GM23248 (cell line): ENCODE data around the gene SCIMP. TPM values are rescaled to one million over a fixed set of nuclear protein-coding genes. Genes with fewer than 3 reads are reported as not detected.

Experiments used
- DNase-seq: peaks from one replicate; pipeline ENCODE4 v3.0.0-alpha.2; 2015
- H2AFZ ChIP-seq: fragments of 200-600 bp; sonication (generic); 2 replicates; pipeline ENCODE4 v1.6.1; 2016; ENCODE audit warnings: antibody characterized with exemption
- H3F3A ChIP-seq: fragments of 200-600 bp; sonication (generic); 2 replicates; pipeline ENCODE4 v1.6.1; 2016; ENCODE audit warnings: mild to moderate bottlenecking, antibody characterized with exemption, mixed run types; ENCODE audit not compliant: insufficient read depth
- H3K27ac ChIP-seq: fragments of 200-600 bp; sonication (generic); 2 replicates; pipeline ENCODE4 v1.5.1; 2016; ENCODE audit warnings: mild to moderate bottlenecking
- H3K27me3 ChIP-seq: fragments of 200-600 bp; sonication (generic); replicated peaks from 2 replicates; pipeline ENCODE4 v1.6.1; 2016; ENCODE audit warnings: mild to moderate bottlenecking; ENCODE audit not compliant: insufficient read depth
- H3K36me3 ChIP-seq: fragments of 200-600 bp; sonication (generic); 2 replicates; pipeline ENCODE4 v1.6.1; 2016; ENCODE audit warnings: low read depth, mild to moderate bottlenecking
- H3K4me1 ChIP-seq: fragments of 200-600 bp; sonication (generic); 2 replicates; pipeline ENCODE4 v1.6.1; 2016; ENCODE audit warnings: mild to moderate bottlenecking; ENCODE audit not compliant: insufficient read depth
- H3K4me2 ChIP-seq: fragments of 200-600 bp; sonication (generic); one replicate; pipeline ENCODE4 v1.6.1; 2016; ENCODE audit warnings: mild to moderate bottlenecking; ENCODE audit not compliant: unreplicated experiment
- H3K4me3 ChIP-seq: fragments of 200-600 bp; sonication (generic); 2 replicates; pipeline ENCODE4 v1.5.1; 2016; ENCODE audit warnings: mild to moderate bottlenecking
- H3K79me2 ChIP-seq: fragments of 200-600 bp; sonication (generic); 2 replicates; pipeline ENCODE4 v1.6.1; 2016; ENCODE audit warnings: mild to moderate bottlenecking; ENCODE audit not compliant: insufficient read depth
- H3K9ac ChIP-seq: fragments of 200-600 bp; sonication (generic); 2 replicates; pipeline ENCODE4 v1.6.1; 2016; ENCODE audit warnings: mild to moderate bottlenecking
- H3K9me2 ChIP-seq: fragments of 200-600 bp; sonication (generic); 2 replicates; pipeline ENCODE4 v1.6.1; 2016; ENCODE audit warnings: mixed run types, mild to moderate bottlenecking, moderate library complexity; ENCODE audit not compliant: insufficient read depth
- H3K9me3 ChIP-seq: fragments of 200-600 bp; sonication (generic); one replicate; pipeline ENCODE4 v1.6.1; 2017; ENCODE audit warnings: low read depth
- H4K20me1 ChIP-seq: fragments of 200-600 bp; sonication (generic); 2 replicates; pipeline ENCODE4 v1.6.0; 2016; ENCODE audit not compliant: insufficient read depth
- EZH2 ChIP-seq: fragments of 200-600 bp; sonication (generic); IDR thresholded peaks from 2 replicates; pipeline ENCODE4 v1.6.1; 2018; ENCODE audit warnings: antibody characterized with exemption, mild to moderate bottlenecking; ENCODE audit not compliant: insufficient read depth, poor library complexity, severe bottlenecking
- EZH2phosphoT487 ChIP-seq: fragments of 200-600 bp; sonication (generic); IDR thresholded peaks from 2 replicates; pipeline ENCODE4 v1.6.1; 2018; ENCODE audit warnings: antibody characterized with exemption, moderate library complexity, mild to moderate bottlenecking, low read depth; ENCODE audit not compliant: insufficient read depth
- WGBS, 2 experiments: methylation state at CpG; one replicate each; pipeline ENCODE4 v1.1.6; 2015 to 2017; ENCODE audit warnings: low lambda C conversion rate in 2 of 2, low coverage in 1 of 2; ENCODE audit errors: missing lambda C conversion rate in 2 of 2; 5-methylcytosine and 5-hydroxymethylcytosine counted together
- in situ Hi-C: fragments of 300-500 bp; cut with MboI; formaldehyde crosslinking; loops from 2 replicates; pipeline ENCODE4 v1.15.0; 2020
- polyA plus RNA-seq: library from polyadenylated mRNA; unstranded; fragments of >200 nt; fragmentation: Nextera tagmentation; extraction: Ambion mirVana; gene quantifications from 2 replicates; pipeline ENCODE4 v1.2.1, GENCODE V29; 2016
- total RNA-seq: library from RNA; depleted of rRNA; stranded (reverse); fragments of >200 nt; shearing (Covaris generic); gene quantifications from 2 replicates; pipeline ENCODE4 v1.2.3, GENCODE V29; 2014

SCIMP gene
- total and polyA plus RNA-seq, 2 experiments from 2014 or later, result 0.11 TPM; not detected in 1

GRCh38 chr17:5281814-5282641 is 47.4 kb upstream of the SCIMP start, which contains the start of gene RABEP1:
Gene RABEP1, plus strand, starts transcription at chr17:5282284. Its CDS starts 203 bp downstream, at chr17:5282487.
- H3K27me3 ChIP-seq, result no peaks in the 10 kb centered on the region
- peak; percentile 93 for DNase-seq
- H2AFZ ChIP-seq, result peak within 1 kb of the TSS; percentile 78
- no peak for TF ChIP-seq EZH2phosphoT487
- TF ChIP-seq EZH2, result no peak
- H4K20me1 ChIP-seq, result no peaks in the 10 kb centered on the region
- H3K4me3 ChIP-seq, result peak within 1 kb of the TSS; percentile 75
- in situ Hi-C loops, result no loop called here
- peak within 1 kb of the TSS; percentile 81 for H3K9ac ChIP-seq
- peak within 1 kb of the TSS; percentile 62 for H3K27ac ChIP-seq
- H3K9me3 ChIP-seq, result no peaks in the 10 kb centered on the region
- peaks cover 15% of the 10 kb centered on the region; the same call in 1 of the 2 replicates for H3F3A ChIP-seq
- H3K4me2 ChIP-seq, result peak within 1 kb of the TSS; percentile 99
- 1 to 2% methylated on average over 13 to 90 of the region's 98 CpGs for WGBS, 2 experiments
- H3K36me3 ChIP-seq, result no peaks in the 10 kb centered on the region
- H3K79me2 ChIP-seq, result peaks cover 45% of the 10 kb centered on the region
- peaks cover 15% of the 10 kb centered on the region for H3K4me1 ChIP-seq
- H3K9me2 ChIP-seq, result no peaks in the 10 kb centered on the region

DNA sequence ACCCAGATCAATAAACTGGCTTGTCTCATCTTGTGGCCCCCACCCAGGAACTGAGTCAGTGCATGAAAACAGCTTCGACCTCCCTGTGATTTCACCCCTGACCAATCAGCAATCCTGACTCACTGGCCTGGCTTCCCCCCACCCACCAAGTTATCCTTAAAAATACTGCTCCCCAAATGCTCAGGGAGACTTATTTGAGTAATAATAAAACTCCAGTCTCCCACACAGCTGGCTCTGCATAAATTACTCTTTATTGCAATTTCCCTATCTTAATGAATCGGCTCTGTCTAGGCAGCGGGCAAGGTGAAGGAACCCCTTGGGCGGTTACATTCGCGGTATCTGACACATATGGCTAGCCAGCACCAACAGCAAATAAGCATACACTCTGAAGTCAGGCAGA is 37.7 kb upstream of the SCIMP start:
- Histone ChIP-seq H3K4me1 (peaks cover 6% of the 10 kb centered on the region; the same call in 1 of the 2 replicates), H3K27me3 (no peaks in the 10 kb centered on the region; the same call in 1 of the 2 replicates), H3F3A (no peaks in the 10 kb centered on the region), H3K4me3 (no peak overlapping the region), H3K79me2 (no peaks in the 10 kb centered on the region), H3K9me2 (no peaks in the 10 kb centered on the region), H3K36me3 (no peaks in the 10 kb centered on the region), H3K9me3 (no peaks in the 10 kb centered on the region), H4K20me1 (no peaks in the 10 kb centered on the region), H3K9ac (no peak overlapping the region), H2AFZ (no peak overlapping the region), H3K27ac (no peak overlapping the region), H3K4me2 (no peak overlapping the region)
- DNase-seq, result peak; percentile 24
- 77 to 78% methylated on average over 6 of the region's 6 CpGs for WGBS, 2 experiments
- in situ Hi-C loops, result loop anchor here (25.0 kb wide), 1 partner anchor 1165 kb away; the partner anchor contains the start of genes AIPL1 and PIMREG
- TF ChIP-seq EZH2 (no peak), EZH2phosphoT487 (no peak)

DNA sequence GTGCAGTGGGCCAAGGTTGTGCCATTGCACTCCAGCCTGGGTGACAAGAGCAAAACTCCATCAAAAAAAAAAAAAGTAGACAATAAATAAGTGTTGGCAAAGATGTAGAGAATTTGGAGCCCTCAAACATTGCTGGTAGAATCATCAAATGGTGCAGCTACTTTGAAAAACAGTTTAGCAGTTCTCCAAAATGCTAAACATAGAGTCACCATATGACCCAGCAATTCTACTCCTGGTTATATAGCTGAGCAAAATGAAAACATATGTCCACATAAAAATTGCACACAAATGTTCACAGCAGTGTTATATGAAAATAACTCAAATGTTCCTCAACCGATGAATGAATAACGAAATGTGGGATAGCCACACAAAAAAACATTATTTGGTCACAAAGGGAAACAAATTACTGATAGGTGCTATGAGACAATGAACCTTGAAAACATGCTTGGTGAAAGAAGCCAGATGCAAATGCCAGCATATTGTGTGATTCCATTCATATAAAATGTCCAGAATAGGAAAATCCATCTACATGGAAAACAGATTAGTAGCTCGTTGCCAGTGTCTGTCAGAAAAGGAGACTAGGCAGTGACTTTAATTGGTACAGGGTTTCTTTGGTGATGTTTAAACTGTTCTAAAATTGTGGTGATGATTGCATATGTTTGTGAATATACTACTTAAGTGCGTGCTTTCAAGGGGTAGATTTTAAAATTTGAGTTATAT is 34.7 kb upstream of the SCIMP start:
- in situ Hi-C loops, result loop anchor here (25.0 kb wide), 1 partner anchor 1168 kb away; the partner anchor contains the start of genes AIPL1 and PIMREG
- Histone ChIP-seq H3F3A (no peaks in the 10 kb centered on the region), H3K27me3 (no peaks in the 10 kb centered on the region; the same call in 1 of the 2 replicates), H3K9ac (no peak overlapping the region), H3K4me2 (no peak overlapping the region), H3K27ac (no peak overlapping the region), H3K79me2 (no peaks in the 10 kb centered on the region), H3K36me3 (no peaks in the 10 kb centered on the region), H3K9me3 (no peaks in the 10 kb centered on the region), H3K9me2 (no peaks in the 10 kb centered on the region), H3K4me1 (peaks cover 6% of the 10 kb centered on the region; the same call in 1 of the 2 replicates), H3K4me3 (no peak overlapping the region), H2AFZ (no peak overlapping the region), H4K20me1 (no peaks in the 10 kb centered on the region)
- DNase-seq, result no peak
- TF ChIP-seq EZH2 (no peak), EZH2phosphoT487 (no peak)
- WGBS, 2 experiments, result 19 to 21% methylated on average over 4 of the region's 4 CpGs

DNA sequence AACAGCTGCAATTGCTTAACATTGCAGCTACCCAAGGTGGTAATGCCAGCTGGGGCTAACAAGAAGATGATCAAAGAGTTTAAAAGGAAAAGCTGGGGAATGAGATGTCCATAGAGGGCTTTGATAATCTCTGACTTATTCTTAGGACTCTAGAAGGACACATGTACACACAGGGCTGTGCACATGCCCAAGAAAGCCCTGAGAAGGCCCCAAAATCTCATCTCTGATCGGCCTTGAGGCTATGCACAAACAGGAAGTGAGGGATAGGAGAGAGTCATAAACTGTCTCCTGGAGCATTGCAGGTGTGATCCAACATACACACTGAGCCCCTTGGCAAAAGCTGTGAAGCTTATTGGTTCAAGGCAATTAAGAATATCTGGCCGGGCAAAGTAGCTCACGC is 30.2 kb upstream of the SCIMP start:
- DNase-seq, result no peak
- in situ Hi-C loops, result loop anchor here (25.0 kb wide), 1 partner anchor 1172 kb away; the partner anchor contains the start of genes AIPL1 and PIMREG
- Histone ChIP-seq H3K27me3 (no peaks in the 10 kb centered on the region; the same call in 1 of the 2 replicates), H3K4me1 (no peaks in the 10 kb centered on the region), H3K79me2 (no peaks in the 10 kb centered on the region), H3K9ac (no peak overlapping the region), H3K4me2 (no peak overlapping the region), H3F3A (no peaks in the 10 kb centered on the region), H3K4me3 (no peak overlapping the region), H3K36me3 (no peaks in the 10 kb centered on the region), H3K9me2 (no peaks in the 10 kb centered on the region), H3K27ac (no peak overlapping the region), H4K20me1 (no peaks in the 10 kb centered on the region), H2AFZ (no peak overlapping the region), H3K9me3 (no peaks in the 10 kb centered on the region)
- WGBS, 2 experiments, result 80 to 84% methylated on average over 3 of the region's 3 CpGs
- TF ChIP-seq EZH2 (no peak), EZH2phosphoT487 (no peak)
